ENCODE results near the gene ETV7.

GRCh38 chr6:36330366-36330765 lies 57.1 kb downstream of the ETV7 start:
- no peak for TF ChIP-seq CTCF (IDR thresholded peaks at IDR 0.05; ENCODE audit: borderline replicate concordance, extremely low read depth, low read length, poor library complexity, severe bottlenecking)
- no peak for TF ChIP-seq EZH2 (IDR thresholded peaks at IDR 0.05; ENCODE audit: borderline replicate concordance, low read depth, low read length, severe bottlenecking)

Data from DND-41 (cell line).